Measurements from ENCODE around the gene TMEM263.

- TF ChIP-seq CTCF (IDR thresholded peaks at IDR 0.05) (no peak), POLR2A (IDR thresholded peaks at IDR 0.05) (no peak)
Observed at GRCh38 chr12:106950591-106950990, 5.1 kb upstream of the TMEM263 start.

All from vagina (tissue), 2 donors.